ENCODE measurements around the gene POLR2E. TPM values are rescaled to one million over a fixed set of nuclear protein-coding genes. Genes with fewer than 3 reads are reported as not detected.

Gene POLR2E
- polyA plus RNA-seq, 3 donors = 183 to 222 (median 195) TPM

DNA sequence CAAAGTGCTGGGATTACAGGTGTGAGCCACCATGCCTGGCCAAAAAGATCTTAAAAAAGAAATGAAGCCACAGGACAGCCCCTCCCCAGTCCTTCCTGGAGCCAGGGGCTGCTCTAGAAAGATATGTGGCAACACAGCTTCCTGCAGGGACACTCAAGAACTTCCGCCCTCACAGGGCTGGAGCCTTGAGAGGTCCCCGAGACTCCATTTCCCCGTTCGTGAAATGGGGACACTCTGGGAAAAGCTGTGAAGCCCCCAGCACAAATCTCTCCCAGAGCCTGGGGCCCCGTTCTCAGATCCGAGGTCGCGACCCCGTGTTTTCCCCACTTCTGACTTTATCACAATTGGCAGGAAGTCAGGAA, 6.1 kb upstream of the POLR2E start:
- WGBS (ENCODE audit: insufficient coverage) = 0% methylated on average over 5 of the region's 9 CpGs
- Mint-ChIP-seq H3K4me1 (peaks cover 60% of the 10 kb centered on the region), H3K36me3 (peaks cover 2 to 9% of the 10 kb centered on the region in 2 donors), H3K9me3 (peaks cover 7 to 15% (median 13%) of the 10 kb centered on the region in 7 donors), H3K27me3 (ENCODE audit: low read depth in 3 of 3) (peaks cover 0 to 3% (median 0%) of the 10 kb centered on the region in 3 donors), H3K4me3 (peak overlapping the region; percentile 66 to 75), H3K27ac (peak overlapping the region; percentile 96 to 99 (median 98))
- Histone ChIP-seq H3K9me3 (replicated peaks in 1 of 2; ENCODE audit: control insufficient read depth in 1 of 2, insufficient read depth in 1 of 2, low read length in 2 of 2) (peaks cover 0 to 12% of the 10 kb centered on the region in 2 donors), H3K9ac (ENCODE audit: insufficient read depth, low read length, poor library complexity, severe bottlenecking) (peak overlapping the region; percentile 78), H3K27me3 (ENCODE audit: control insufficient read depth in 2 of 2, insufficient read depth in 2 of 2, low read length in 2 of 2) (no peaks in the 10 kb centered on the region), H3K36me3 (replicated peaks in 1 of 2; ENCODE audit: control insufficient read depth in 1 of 2, insufficient read depth in 2 of 2, low read length in 2 of 2) (peaks cover 5 to 6% of the 10 kb centered on the region in 2 donors), H3K27ac (ENCODE audit: low read depth in 1 of 2, low read length in 2 of 2) (peak overlapping the region; percentile 95 to 99), H3K4me1 (ENCODE audit: control insufficient read depth in 1 of 2, insufficient read depth in 2 of 2, low read length in 2 of 2) (peaks cover 78 to 83% of the 10 kb centered on the region in 2 donors), H4K20me1 (ENCODE audit: insufficient read depth, low read length) (peaks cover 17% of the 10 kb centered on the region), H3K79me2 (ENCODE audit: insufficient read depth, low read length) (peaks cover 27% of the 10 kb centered on the region), H2AFZ (ENCODE audit: insufficient read depth, low read depth, low read length, poor library complexity, severe bottlenecking) (no peak overlapping the region), H3K4me3 (replicated peaks in 1 of 3; ENCODE audit: low read depth in 2 of 3, low read length in 3 of 3) (peak overlapping the region; percentile 13 to 62 (median 38)), H3K4me2 (replicated peaks; ENCODE audit: extremely low read depth, low read length, poor library complexity, severe bottlenecking) (peak overlapping the region; percentile 68)
- peak; percentile 66 to 91 (median 85) for DNase-seq
- intact Hi-C loops (cut with micrococcal nuclease) = loop anchor here (5.0 to 10.0 kb wide), 5 partner anchors 34 to 174 kb away; partner anchors contain the start of genes ARHGAP45 (in 2 of the 2), ARID3A (in 1 of the 2), ATP5F1D (in 1 of the 2) and CIRBP (in 1 of the 2)
- TF ChIP-seq CTCF (IDR thresholded peaks at IDR 0.05) = no peak

DNA sequence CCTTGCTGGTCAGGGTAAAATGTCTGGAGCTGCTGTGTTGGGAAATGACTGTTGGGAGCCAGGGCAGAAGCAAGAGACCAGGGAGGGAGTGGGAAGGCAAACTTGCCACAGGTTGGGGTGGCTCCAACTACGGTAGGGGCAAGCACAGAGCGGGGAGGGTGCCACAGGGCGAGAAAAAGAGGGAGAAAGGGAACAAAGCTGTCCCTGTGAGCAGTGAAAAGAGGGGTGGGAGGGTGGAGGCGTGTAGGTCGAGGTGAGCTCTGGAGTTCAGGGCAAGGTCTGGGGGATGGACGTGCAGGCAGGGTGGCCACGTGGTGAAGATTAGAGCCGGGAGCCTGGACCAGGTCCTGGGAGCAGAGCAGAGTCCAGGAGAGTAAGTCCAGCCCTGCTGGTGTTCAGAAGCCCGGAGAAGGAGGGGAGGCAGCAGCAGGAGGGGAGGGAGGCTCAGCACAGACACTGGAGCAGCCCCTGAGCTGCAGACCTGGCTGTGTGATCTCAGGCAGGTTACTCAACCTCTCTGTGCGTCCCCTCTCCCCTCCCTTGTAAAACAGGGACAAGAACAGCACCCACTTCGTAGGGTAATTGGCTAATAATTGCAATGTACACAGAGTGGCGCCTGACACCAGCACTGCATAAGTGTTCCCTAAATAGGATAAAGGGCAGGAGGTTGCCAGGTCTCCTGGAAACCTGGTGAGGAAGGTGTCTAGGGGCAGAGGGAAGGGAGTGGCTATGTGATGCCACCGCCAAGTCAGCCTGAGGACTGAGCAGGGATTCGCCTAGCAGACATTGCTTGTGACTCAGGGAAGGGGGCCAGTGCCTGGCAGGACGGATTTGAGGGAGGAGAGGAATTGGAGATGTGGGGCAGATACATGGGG, 3.2 kb upstream of the POLR2E start:
- Mint-ChIP-seq H3K27me3 (ENCODE audit: low read depth in 3 of 3) (peaks cover 0 to 3% (median 0%) of the 10 kb centered on the region in 3 donors), H3K27ac (peak overlapping the region; percentile 79 to 98 (median 89)), H3K4me1 (peaks cover 67% of the 10 kb centered on the region), H3K4me3 (no peak overlapping the region), H3K9me3 (peaks cover 7 to 15% (median 13%) of the 10 kb centered on the region in 7 donors), H3K36me3 (peaks cover 5 to 6% of the 10 kb centered on the region in 2 donors)
- no peak for DNase-seq
- peak overlapping the region; percentile 34 for H3K9ac ChIP-seq (ENCODE audit: insufficient read depth, low read length, poor library complexity, severe bottlenecking)
- peaks cover 16% of the 10 kb centered on the region for H4K20me1 ChIP-seq (ENCODE audit: insufficient read depth, low read length)
- intact Hi-C loops (cut with micrococcal nuclease) = no loop called here
- WGBS (ENCODE audit: insufficient coverage) = 91% methylated on average over 13 of the region's 15 CpGs
- TF ChIP-seq CTCF (IDR thresholded peaks at IDR 0.05) = no peak
- peaks cover 83 to 87% of the 10 kb centered on the region in 2 donors for H3K4me1 ChIP-seq (ENCODE audit: control insufficient read depth in 1 of 2, insufficient read depth in 2 of 2, low read length in 2 of 2)
- peak overlapping the region; percentile 29 for H3K4me2 ChIP-seq (replicated peaks; ENCODE audit: extremely low read depth, low read length, poor library complexity, severe bottlenecking)
- H3K9me3 ChIP-seq (replicated peaks in 1 of 2; ENCODE audit: control insufficient read depth in 1 of 2, insufficient read depth in 1 of 2, low read length in 2 of 2) = peaks cover 0 to 12% of the 10 kb centered on the region in 2 donors
- H3K27ac ChIP-seq (ENCODE audit: low read depth in 1 of 2, low read length in 2 of 2) = peak overlapping the region; percentile 58 to 95
- no peak overlapping the region for H2AFZ ChIP-seq (ENCODE audit: insufficient read depth, low read depth, low read length, poor library complexity, severe bottlenecking)
- H3K4me3 ChIP-seq (replicated peaks in 1 of 3; ENCODE audit: low read depth in 2 of 3, low read length in 3 of 3) = peak overlapping the region in 1 of 3 experiments; percentile 12
- H3K27me3 ChIP-seq (ENCODE audit: control insufficient read depth in 2 of 2, insufficient read depth in 2 of 2, low read length in 2 of 2) = no peaks in the 10 kb centered on the region
- peaks cover 27% of the 10 kb centered on the region for H3K79me2 ChIP-seq (ENCODE audit: insufficient read depth, low read length)
- H3K36me3 ChIP-seq (replicated peaks in 1 of 2; ENCODE audit: control insufficient read depth in 1 of 2, insufficient read depth in 2 of 2, low read length in 2 of 2) = peaks cover 4 to 5% of the 10 kb centered on the region in 2 donors
